Aorta (tissue), 5 donors: ENCODE results near the gene MAML1. TPM values are rescaled to one million over a fixed set of nuclear protein-coding genes. Genes with fewer than 3 reads are reported as not detected.

Source experiments
- ATAC-seq: fragments of 200-7000 bp; cut with Tn5 transposase; one replicate; pipeline ENCODE4 v1.9.1; 2022; ENCODE audit warnings: moderate library complexity; ENCODE audit not compliant: low FRiP score
- DNase-seq, 2 donors: peaks; one replicate each; pipeline ENCODE4 v3.0.0-alpha.2; 2020
- H3K27ac ChIP-seq, 2 donors: one replicate each; pipeline ENCODE4 v1.5.1; 2013; ENCODE audit warnings: low read length in 2 of 2, mild to moderate bottlenecking in 2 of 2, moderate library complexity in 2 of 2, control low read depth in 1 of 2, inconsistent platforms in 1 of 2, low read depth in 1 of 2
- H3K27me3 ChIP-seq, 2 donors: one replicate each; pipeline ENCODE4 v1.6.1; 2013; ENCODE audit warnings: control low read depth in 1 of 2, low read length in 1 of 2, mild to moderate bottlenecking in 1 of 2, moderate library complexity in 1 of 2; ENCODE audit not compliant: insufficient read depth in 2 of 2, control insufficient read depth in 1 of 2
- H3K36me3 ChIP-seq, 2 donors: one replicate each; pipeline ENCODE4 v1.6.1; 2013; ENCODE audit warnings: control low read depth in 1 of 2, low read length in 1 of 2, mild to moderate bottlenecking in 1 of 2; ENCODE audit not compliant: insufficient read depth in 2 of 2, control insufficient read depth in 1 of 2
- H3K4me1 ChIP-seq, 2 donors: one replicate each; pipeline ENCODE4 v1.6.1; 2013; ENCODE audit warnings: low read length in 2 of 2, control low read depth in 1 of 2, mild to moderate bottlenecking in 1 of 2, moderate library complexity in 1 of 2; ENCODE audit not compliant: insufficient read depth in 2 of 2, control insufficient read depth in 1 of 2
- H3K4me3 ChIP-seq, 2 donors: one replicate each; pipeline ENCODE4 v1.5.1; 2013; ENCODE audit warnings: low read length in 2 of 2, control low read depth in 1 of 2, mild to moderate bottlenecking in 1 of 2
- H3K9me3 ChIP-seq: one replicate; pipeline ENCODE4 v1.6.1; 2013; ENCODE audit warnings: mild to moderate bottlenecking, low read length; ENCODE audit not compliant: control insufficient read depth
- WGBS, 2 donors: extraction: QIAGEN DNeasy Blood & Tissue Kit; methylation state at CpG; one replicate each; pipeline ENCODE4 v1.1.7; 2013; 5-methylcytosine and 5-hydroxymethylcytosine counted together
- intact Hi-C, 2 donors: fragments of 100-400 bp; cut with DNase I; formaldehyde crosslinking; loops; one replicate each; pipeline versions ENCODE4 v1.14.2 to v1.15.0; 2022
- polyA plus RNA-seq, 2 donors: library from polyadenylated mRNA; stranded (reverse); fragments of 200-250 nt; gene quantifications; one replicate each; pipeline ENCODE4 v1.2.3, GENCODE V29; 2013
- total RNA-seq, 2 donors: library from RNA; stranded (reverse); fragmentation: NEBNext Ultra II Directional; extraction: Animal tissue kit (Norgen Biotek cat#: 25700); gene quantifications; one replicate each; pipeline ENCODE4 v1.2.1, GENCODE V29; 2021
- donor health status: healthy with polysubstance abuse.
- donor health status: Bipolar disorder and iron deficiency.
- donor health status: DM: no; HTN: no; CAD: no.
- donor health status: DM: no; HTN: no; CAD: no.
- donor health status: DM: yes; HTN: yes; CAD: no.

MAML1 gene
- total and polyA plus RNA-seq, 4 donors = 7.0 to 35.3 (median 19.1) TPM

DNA sequence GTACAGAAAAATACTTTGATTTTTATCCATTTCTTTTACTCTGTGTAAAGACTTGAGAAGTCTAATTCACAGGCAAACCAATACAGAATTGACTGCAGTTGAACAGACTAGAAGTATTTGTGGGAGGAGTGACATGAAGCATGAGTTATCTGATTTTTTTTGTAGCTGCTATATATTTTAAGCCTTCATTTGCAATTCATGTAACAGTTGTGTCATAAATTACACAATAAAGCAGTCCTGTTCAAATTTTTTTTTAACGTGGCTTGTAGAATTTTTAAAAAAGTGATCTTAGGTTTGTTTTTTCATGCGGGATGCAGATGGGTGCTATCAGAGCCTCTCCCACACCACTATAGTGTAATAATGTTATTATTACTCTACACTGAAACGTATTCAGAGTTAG lies 2.9 kb upstream of the MAML1 start:
- no peaks in the 10 kb centered on the region for H3K9me3 ChIP-seq
- no peaks in the 10 kb centered on the region for H3K27me3 ChIP-seq
- ATAC-seq (no peak), DNase-seq (no peak)
- no peaks in the 10 kb centered on the region for H3K4me1 ChIP-seq
- intact Hi-C loops = loop anchor here in 1 of 2 donors (10.0 kb wide), 1 partner anchor 65 kb away; the partner anchor contains the start of gene LTC4S
- H3K4me3 ChIP-seq = no peak overlapping the region
- 68 to 70% methylated on average over 3 of the region's 3 CpGs for WGBS, 2 donors
- H3K27ac ChIP-seq = no peak overlapping the region
- peaks cover 0 to 8% of the 10 kb centered on the region in 2 donors for H3K36me3 ChIP-seq

DNA sequence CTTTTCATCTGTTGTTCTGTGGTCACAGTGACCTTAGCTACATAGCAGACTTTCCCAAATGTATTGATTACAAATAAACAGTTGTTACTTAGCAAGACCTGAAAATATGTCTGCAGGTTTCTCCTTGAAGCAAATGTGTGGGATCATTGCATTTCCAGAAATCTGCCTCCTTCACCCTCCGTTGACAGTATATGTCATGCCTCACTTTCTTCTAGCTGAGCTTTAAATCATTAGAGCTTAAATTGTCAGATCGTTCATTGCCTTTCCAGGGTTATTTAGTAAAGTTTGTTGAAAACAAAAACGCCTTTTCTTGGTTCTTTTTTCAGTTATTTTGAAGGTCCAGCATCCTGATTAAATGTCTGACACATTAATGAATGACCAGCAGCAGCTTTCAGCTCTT lies 2.3 kb upstream of the MAML1 start:
- 68 to 73% methylated on average over 3 of the region's 3 CpGs for WGBS, 2 donors
- H3K9me3 ChIP-seq = no peaks in the 10 kb centered on the region
- ATAC-seq = no peak
- no peaks in the 10 kb centered on the region for H3K4me1 ChIP-seq
- peaks cover 0 to 6% of the 10 kb centered on the region in 2 donors for H3K36me3 ChIP-seq
- no peak overlapping the region for H3K27ac ChIP-seq
- no peaks in the 10 kb centered on the region for H3K27me3 ChIP-seq
- H3K4me3 ChIP-seq = no peak overlapping the region
- no peak for DNase-seq
- intact Hi-C loops = no loop called here

DNA sequence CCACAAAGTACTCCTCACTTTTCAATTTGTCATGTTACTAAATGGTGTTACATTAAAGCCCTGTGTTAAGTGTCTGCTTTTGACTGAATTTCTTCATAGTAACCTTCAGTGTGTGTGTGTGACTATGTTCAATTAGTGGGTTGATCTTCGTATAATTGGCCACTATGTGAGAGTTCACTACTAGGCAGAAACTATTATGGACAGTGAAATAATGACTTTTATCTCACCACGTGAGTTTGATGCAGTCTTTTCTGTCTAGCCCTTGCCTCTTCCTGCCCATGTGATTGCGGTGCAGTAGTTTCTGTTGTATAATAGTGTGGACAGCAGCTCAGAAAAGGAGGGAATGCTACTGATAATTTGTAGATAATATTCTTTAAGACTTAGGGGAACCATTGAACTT lies 1.8 kb upstream of the MAML1 start:
- intact Hi-C loops = no loop called here
- ATAC-seq = no peak
- H3K4me1 ChIP-seq = no peaks in the 10 kb centered on the region

DNA sequence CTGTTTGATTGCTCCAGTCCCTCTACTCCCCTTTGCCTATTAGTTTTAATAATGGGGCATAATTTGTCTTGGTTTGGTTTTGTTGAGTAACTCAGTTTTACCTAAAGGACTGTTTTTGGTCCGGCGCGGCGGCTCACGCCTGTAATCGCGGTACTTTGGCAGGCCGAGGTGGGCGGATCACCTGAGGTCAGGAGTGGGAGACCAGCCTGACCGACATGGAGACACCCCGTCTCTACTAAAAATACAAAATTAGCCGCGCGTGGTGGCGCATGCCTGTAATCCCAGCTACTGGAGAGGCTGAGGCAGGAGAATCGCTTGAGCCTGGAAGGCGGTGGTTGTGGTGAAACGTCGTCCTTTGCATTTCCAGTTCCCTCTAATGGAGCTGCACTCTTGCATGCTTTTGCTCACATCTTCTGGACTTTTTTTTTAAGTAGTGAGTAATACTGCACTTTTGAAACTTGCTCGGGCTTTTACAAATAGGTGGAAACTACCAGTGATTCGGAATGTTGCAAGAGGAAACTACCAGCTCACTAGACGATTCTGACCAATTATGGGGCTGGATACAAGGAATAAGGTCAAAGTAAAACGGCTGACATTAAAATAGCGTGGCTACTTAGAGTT lies 721 bp upstream of the MAML1 start:
- ATAC-seq = peak; percentile 50
- WGBS, 2 donors = 62 to 63% methylated on average over 24 of the region's 24 CpGs
- intact Hi-C loops = loop anchor here (2.0 kb wide), 2 partner anchors 31 to 33 kb away; partner anchors contain the start of gene CANX (in 2 of the 2)
- Histone ChIP-seq H3K9me3 (no peaks in the 10 kb centered on the region), H3K27me3 (no peaks in the 10 kb centered on the region), H3K36me3 (peaks cover 0 to 6% of the 10 kb centered on the region in 2 donors), H3K27ac (peak overlapping the region in 1 of 2 donors; percentile 2), H3K4me1 (no peaks in the 10 kb centered on the region), H3K4me3 (peak overlapping the region in 1 of 2 donors; percentile 16)
- DNase-seq = peak in 1 of 2 donors; percentile 52

More for the DNA sequence above, 1.8 kb upstream of the MAML1 start:
- Histone ChIP-seq H3K9me3 (no peaks in the 10 kb centered on the region), H3K27me3 (no peaks in the 10 kb centered on the region), H3K27ac (no peak overlapping the region), H3K4me3 (no peak overlapping the region), H3K36me3 (peaks cover 0 to 6% of the 10 kb centered on the region in 2 donors)
- no peak for DNase-seq
- 71 to 77% methylated on average over 3 of the region's 3 CpGs for WGBS, 2 donors

DNA sequence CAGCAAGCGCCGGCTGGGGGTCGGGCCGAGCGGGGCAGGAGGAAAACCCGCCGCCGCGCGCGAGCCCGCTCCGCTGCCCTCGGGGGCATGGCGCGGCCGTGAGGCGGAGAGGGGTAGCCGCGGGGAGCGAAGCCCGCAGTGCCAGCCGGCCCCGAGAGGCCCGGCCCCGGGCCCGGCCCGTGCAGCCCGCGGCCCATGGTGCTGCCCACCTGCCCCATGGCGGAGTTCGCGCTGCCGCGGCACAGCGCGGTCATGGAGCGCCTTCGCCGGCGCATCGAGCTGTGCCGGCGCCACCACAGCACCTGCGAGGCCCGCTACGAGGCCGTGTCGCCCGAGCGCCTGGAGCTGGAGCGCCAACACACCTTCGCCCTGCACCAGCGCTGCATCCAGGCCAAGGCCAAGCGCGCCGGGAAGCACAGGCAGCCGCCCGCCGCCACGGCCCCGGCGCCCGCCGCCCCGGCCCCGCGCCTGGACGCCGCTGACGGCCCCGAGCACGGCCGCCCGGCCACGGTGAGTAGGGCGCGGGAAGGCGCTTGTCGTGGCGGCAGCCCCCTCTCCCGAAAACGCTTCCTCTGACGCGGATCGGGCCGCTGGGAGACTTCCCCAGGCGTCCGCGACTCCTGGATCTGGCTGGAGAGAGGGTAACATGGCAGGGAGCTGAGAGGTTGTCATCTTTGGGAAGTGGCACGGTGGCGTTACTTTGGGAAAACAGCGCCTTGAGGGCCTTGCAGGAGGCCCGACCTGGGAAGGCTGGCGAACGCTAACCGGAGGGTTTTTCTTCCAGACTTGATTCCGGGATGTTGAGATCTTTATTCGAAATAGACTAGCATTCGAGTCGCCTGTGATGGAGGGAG lies 523 bp downstream of the MAML1 start:
- peak; percentile 65 for ATAC-seq
- Histone ChIP-seq H3K4me3 (peak overlapping the region; percentile 81 to 85), H3K4me1 (no peaks in the 10 kb centered on the region), H3K27ac (peak overlapping the region; percentile 83 to 90), H3K9me3 (no peaks in the 10 kb centered on the region), H3K27me3 (no peaks in the 10 kb centered on the region), H3K36me3 (peaks cover 0 to 2% of the 10 kb centered on the region in 2 donors)
- WGBS, 2 donors = 1% methylated on average over 84 to 101 of the region's 101 CpGs
- peak; percentile 63 to 83 for DNase-seq
- intact Hi-C loops = loop anchor here (2.0 kb wide), 2 partner anchors 30 to 34 kb away; partner anchors contain the start of gene CANX (in 2 of the 2)

DNA sequence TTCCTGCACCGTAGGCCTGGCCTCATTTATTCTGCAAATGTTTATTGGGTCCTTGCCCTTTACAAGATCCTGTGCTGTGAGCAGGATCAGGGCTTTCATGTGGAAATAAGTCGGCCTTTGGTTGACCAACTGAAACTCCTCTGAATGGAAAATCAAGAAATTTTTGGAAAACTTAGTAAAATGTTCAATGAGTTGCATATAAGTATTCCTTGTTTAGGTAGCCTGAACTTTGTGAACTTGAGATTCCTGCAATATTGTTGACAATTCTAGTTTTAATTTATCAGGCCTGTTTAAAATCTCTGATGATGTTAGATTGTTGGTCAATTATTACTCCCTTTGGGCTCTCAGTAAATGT lies 1.1 kb downstream of the MAML1 start:
- Histone ChIP-seq H3K27me3 (no peaks in the 10 kb centered on the region), H3K27ac (peak overlapping the region; percentile 83 to 90), H3K4me1 (no peaks in the 10 kb centered on the region), H3K9me3 (no peaks in the 10 kb centered on the region), H3K4me3 (peak overlapping the region; percentile 81 to 85), H3K36me3 (peaks cover 0 to 2% of the 10 kb centered on the region in 2 donors)
- ATAC-seq = no peak
- WGBS, 2 donors = 0 to 2% methylated on average over 2 of the region's 2 CpGs
- DNase-seq = no peak
- intact Hi-C loops = loop anchor here (2.0 kb wide), 2 partner anchors 29 to 35 kb away; partner anchors contain the start of gene CANX (in 2 of the 2)

DNA sequence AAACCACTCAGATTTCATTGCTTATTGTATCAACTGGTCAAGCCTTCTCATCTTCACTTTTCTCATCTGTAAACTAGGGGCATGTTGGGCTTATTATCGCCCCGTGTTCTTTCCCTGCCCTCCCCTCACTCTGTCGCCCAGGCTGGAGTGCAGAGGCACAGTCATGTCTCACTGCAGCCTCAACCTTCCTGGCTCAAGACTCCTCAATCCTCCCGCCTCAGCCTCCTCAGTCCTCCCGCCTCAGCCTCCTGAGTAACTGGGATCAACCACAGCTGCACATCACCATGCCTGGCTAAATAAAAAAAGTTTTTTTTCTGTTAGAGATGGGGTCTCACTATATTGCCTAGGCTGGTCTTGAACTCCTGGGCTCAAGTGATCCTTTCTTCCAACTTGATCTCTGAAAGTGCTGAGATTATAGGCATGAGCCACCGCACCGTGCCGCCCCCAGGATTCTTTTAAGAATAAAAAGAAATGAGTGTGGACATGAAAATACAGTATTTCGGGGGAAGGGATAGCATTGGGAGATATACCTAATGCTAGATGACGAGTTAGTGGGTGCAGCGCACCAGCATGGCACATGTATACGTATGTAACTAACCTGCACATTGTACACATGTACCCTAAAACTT lies 2.0 kb downstream of the MAML1 start:
- Histone ChIP-seq H3K27ac (no peak overlapping the region), H3K4me1 (no peaks in the 10 kb centered on the region), H3K36me3 (no peaks in the 10 kb centered on the region), H3K27me3 (no peaks in the 10 kb centered on the region), H3K4me3 (no peak overlapping the region), H3K9me3 (no peaks in the 10 kb centered on the region)
- no peak for ATAC-seq
- 68 to 74% methylated on average over 12 of the region's 12 CpGs for WGBS, 2 donors
- no peak for DNase-seq
- intact Hi-C loops = no loop called here

DNA sequence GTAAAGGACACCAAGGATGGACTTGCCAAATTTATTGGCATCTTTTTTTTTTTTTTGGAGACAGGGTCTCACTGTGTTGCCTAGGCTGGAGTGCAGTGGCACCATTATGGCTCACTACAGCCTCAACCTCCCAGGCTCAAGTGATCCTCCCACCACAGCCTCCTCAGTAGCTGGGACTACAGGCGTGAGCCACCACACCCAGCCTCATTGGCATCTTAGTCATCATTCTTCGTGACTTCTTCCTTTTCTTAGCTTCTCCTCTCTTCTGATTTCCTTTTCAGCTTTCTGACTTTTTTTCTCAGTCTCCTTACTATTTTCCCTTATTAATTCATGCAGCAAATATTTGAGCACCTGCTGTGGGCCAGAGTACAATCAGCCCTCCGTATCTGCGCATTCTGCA lies 6.1 kb downstream of the MAML1 start:
- DNase-seq (no peak), ATAC-seq (no peak)
- Histone ChIP-seq H3K9me3 (no peaks in the 10 kb centered on the region), H3K27ac (no peak overlapping the region), H3K4me1 (no peaks in the 10 kb centered on the region), H3K4me3 (no peak overlapping the region), H3K27me3 (no peaks in the 10 kb centered on the region), H3K36me3 (no peaks in the 10 kb centered on the region)
- intact Hi-C loops = no loop called here
- 92 to 94% methylated on average over 4 of the region's 4 CpGs for WGBS, 2 donors
